Renal cortex interstitium (tissue), 11 donors: ENCODE data around the gene MAK. TPM values are rescaled to one million over a fixed set of nuclear protein-coding genes. Genes with fewer than 3 reads are reported as not detected.
A peak's percentile ranks its signal among the peaks of the same experiment; 100 is the strongest.
"Not testable (repeated sequence)": the region's sequence is repeated elsewhere in the genome, so short reads cannot be mapped to it uniquely, and the experiment has no call there.

ENCODE experiments used
- DNase-seq, 11 donors: peaks; one replicate each; pipeline ENCODE4 v3.0.0-alpha.2; 2013; ENCODE audit warnings: low read depth in 9 of 11, low spot score in 4 of 11; ENCODE audit errors: extremely low read depth in 1 of 11
- polyA plus RNA-seq, 3 donors: library from polyadenylated mRNA; unstranded; fragments of 120-200 nt; gene quantifications; one replicate each; pipeline ENCODE4 v1.2.1, GENCODE V29; 2013; ENCODE audit not compliant: insufficient read length in 3 of 3

The MAK gene
- polyA plus RNA-seq, 3 donors: 1.4 to 2.7 (median 1.9) TPM

GRCh38 chr6:10861086-10861485 lies 22.7 kb upstream of the MAK start:
- DNase-seq: no peak

- DNase-seq: no peak
Observed at GRCh38 chr6:10857259-10857658, 18.9 kb upstream of the MAK start.

GRCh38 chr6:10854922-10855632 lies 16.7 kb upstream of the MAK start:
- no peak for DNase-seq

GRCh38 chr6:10853849-10854300 lies 15.5 kb upstream of the MAK start:
- DNase-seq: not testable (repeated sequence)

- peak in 6 of 11 donors; percentile 30 to 59 (median 54) for DNase-seq
Observed at GRCh38 chr6:10852361-10852960, 14.1 kb upstream of the MAK start.

- DNase-seq: no peak
Observed at GRCh38 chr6:10850728-10851127, 12.4 kb upstream of the MAK start.

- DNase-seq: no peak
Observed at GRCh38 chr6:10849901-10850300, 11.6 kb upstream of the MAK start.

- DNase-seq: no peak
Observed at GRCh38 chr6:10847684-10848083, 9.3 kb upstream of the MAK start.

- DNase-seq: no peak
Observed at GRCh38 chr6:10843554-10843953, 5.2 kb upstream of the MAK start.

GRCh38 chr6:10838794-10839333 lies 525 bp upstream of the MAK start:
- DNase-seq: no peak

- peak in 4 of 11 donors; percentile 10 to 28 (median 18) for DNase-seq
Observed at GRCh38 chr6:10837622-10837994, 731 bp downstream of the MAK start.

- DNase-seq: peak in 4 of 11 donors; percentile 12 to 22 (median 16)
Observed at GRCh38 chr6:10837009-10837621, 1.2 kb downstream of the MAK start.

- no peak for DNase-seq
Observed at GRCh38 chr6:10834823-10835222, 3.5 kb downstream of the MAK start.

GRCh38 chr6:10831609-10832008 lies 6.7 kb downstream of the MAK start:
- DNase-seq: no peak

- DNase-seq: no peak
Observed at GRCh38 chr6:10824819-10825218, 13.5 kb downstream of the MAK start.

GRCh38 chr6:10824297-10824696 lies 14.0 kb downstream of the MAK start:
- no peak for DNase-seq

GRCh38 chr6:10814176-10814575 lies 24.2 kb downstream of the MAK start:
- not testable (repeated sequence) for DNase-seq

GRCh38 chr6:10809098-10809497 lies 29.2 kb downstream of the MAK start:
- DNase-seq: no peak

- DNase-seq: no peak
Observed at GRCh38 chr6:10808376-10808775, 30.0 kb downstream of the MAK start.

GRCh38 chr6:10801224-10801848 lies 37.0 kb downstream of the MAK start:
- peak; percentile 6 to 52 (median 38) for DNase-seq
